ENCODE data around the gene AKR7A2.
"Not testable (repeated sequence)": the region's sequence is repeated elsewhere in the genome, so short reads cannot be mapped to it uniquely, and the experiment has no call there.

The AKR7A2 gene

GRCh38 chr1:19257178-19257914 lies 54.6 kb downstream of the AKR7A2 start:
- ATAC-seq: peak; percentile 16 to 42

GRCh38 chr1:19256301-19256700 lies 55.6 kb downstream of the AKR7A2 start:
- not testable (repeated sequence) for ATAC-seq

GRCh38 chr1:19255288-19255687 lies 56.7 kb downstream of the AKR7A2 start:
- no peak for ATAC-seq

- ATAC-seq: no peak
Measured at GRCh38 chr1:19254416-19254815, 57.5 kb downstream of the AKR7A2 start.

Data from activated CD4-positive, CD25-positive, alpha-beta regulatory T cell treated with anti-CD3 and anti-CD28 coated beads, Interleukin-2, amount 50 U/mL, for 24 hours (primary cell).